Activated T-cell treated with anti-CD3 and anti-CD28 coated beads, Interleukin-2, amount 50 U/mL, for 24 hours (primary cell): ENCODE results near the gene RAD51B.
"Not testable (repeated sequence)": the region's sequence is repeated elsewhere in the genome, so short reads cannot be mapped to it uniquely, and the experiment has no call there.

ENCODE experiments used
- DNase-seq: peaks from one replicate; pipeline ENCODE4 v3.0.0-alpha.2; 2020
- H3K27ac Mint-ChIP-seq: 2 replicates; pipeline ENCODE4 v1.8.0; 2020; ENCODE audit warnings: mild to moderate bottlenecking, mixed read lengths
- H3K27me3 Mint-ChIP-seq: 2 replicates; pipeline ENCODE4 v1.8.0; 2020; ENCODE audit warnings: mixed read lengths
- H3K36me3 Mint-ChIP-seq: 2 replicates; pipeline ENCODE4 v1.8.0; 2020; ENCODE audit warnings: low read depth, mixed read lengths
- H3K4me1 Mint-ChIP-seq: 2 replicates; pipeline ENCODE4 v1.8.0; 2020; ENCODE audit warnings: low read depth, mixed read lengths
- H3K4me3 Mint-ChIP-seq: 2 replicates; pipeline ENCODE4 v1.8.0; 2020; ENCODE audit warnings: mild to moderate bottlenecking, moderate library complexity, mixed read lengths
- H3K9me3 Mint-ChIP-seq: 2 replicates; pipeline ENCODE4 v1.8.0; 2020; ENCODE audit warnings: mixed read lengths

The RAD51B gene

GRCh38 chr14:68216079-68216478 is 396.5 kb downstream of the RAD51B start:
- Mint-ChIP-seq H3K27ac (no peak overlapping the region), H3K4me1 (peaks cover 38% of the 10 kb centered on the region), H3K27me3 (no peaks in the 10 kb centered on the region), H3K36me3 (no peaks in the 10 kb centered on the region), H3K9me3 (peaks cover 3% of the 10 kb centered on the region), H3K4me3 (no peak overlapping the region)
- no peak for DNase-seq

GRCh38 chr14:68216957-68217356 is 397.4 kb downstream of the RAD51B start:
- DNase-seq, result no peak
- H3K4me1 Mint-ChIP-seq, result peaks cover 29% of the 10 kb centered on the region
- no peaks in the 10 kb centered on the region for H3K27me3 Mint-ChIP-seq
- no peak overlapping the region for H3K27ac Mint-ChIP-seq
- peaks cover 12% of the 10 kb centered on the region for H3K9me3 Mint-ChIP-seq
- no peak overlapping the region for H3K4me3 Mint-ChIP-seq
- no peaks in the 10 kb centered on the region for H3K36me3 Mint-ChIP-seq

DNA sequence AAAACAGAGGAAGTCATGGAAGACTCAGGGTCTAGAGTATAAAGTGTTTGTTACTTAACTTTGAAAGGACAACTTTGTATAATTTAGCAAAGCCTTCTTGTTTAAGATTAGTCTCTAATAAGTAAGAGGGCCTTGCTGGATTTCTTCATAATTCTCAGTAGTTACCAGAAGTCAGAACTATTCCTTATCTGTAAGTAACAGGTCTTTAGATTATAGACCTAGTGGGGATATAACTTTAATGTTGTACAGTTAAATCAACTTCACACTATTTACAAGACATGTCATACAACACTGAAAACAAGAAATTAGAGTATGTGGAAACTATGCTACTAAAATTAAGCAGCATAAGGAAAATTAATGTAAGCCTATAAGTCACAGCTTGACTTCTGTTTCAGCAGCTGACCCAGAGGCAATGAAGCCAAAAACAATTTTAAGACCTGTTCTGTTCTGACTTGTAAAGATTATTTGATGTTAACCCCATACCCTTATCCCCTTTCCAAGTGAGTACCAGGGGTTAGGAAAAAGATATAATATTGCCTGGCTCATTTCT is 398.3 kb downstream of the RAD51B start:
- H3K9me3 Mint-ChIP-seq, result peaks cover 9% of the 10 kb centered on the region
- DNase-seq, result no peak
- peaks cover 20% of the 10 kb centered on the region for H3K4me1 Mint-ChIP-seq
- H3K27me3 Mint-ChIP-seq, result no peaks in the 10 kb centered on the region
- no peak overlapping the region for H3K4me3 Mint-ChIP-seq
- no peak overlapping the region for H3K27ac Mint-ChIP-seq
- no peaks in the 10 kb centered on the region for H3K36me3 Mint-ChIP-seq

- Mint-ChIP-seq H3K4me3 (no peak overlapping the region), H3K27ac (no peak overlapping the region), H3K9me3 (peaks cover 9% of the 10 kb centered on the region), H3K4me1 (peaks cover 8% of the 10 kb centered on the region), H3K27me3 (no peaks in the 10 kb centered on the region), H3K36me3 (no peaks in the 10 kb centered on the region)
- DNase-seq, result no peak
Measured at GRCh38 chr14:68219407-68219806, 399.8 kb downstream of the RAD51B start.

DNA sequence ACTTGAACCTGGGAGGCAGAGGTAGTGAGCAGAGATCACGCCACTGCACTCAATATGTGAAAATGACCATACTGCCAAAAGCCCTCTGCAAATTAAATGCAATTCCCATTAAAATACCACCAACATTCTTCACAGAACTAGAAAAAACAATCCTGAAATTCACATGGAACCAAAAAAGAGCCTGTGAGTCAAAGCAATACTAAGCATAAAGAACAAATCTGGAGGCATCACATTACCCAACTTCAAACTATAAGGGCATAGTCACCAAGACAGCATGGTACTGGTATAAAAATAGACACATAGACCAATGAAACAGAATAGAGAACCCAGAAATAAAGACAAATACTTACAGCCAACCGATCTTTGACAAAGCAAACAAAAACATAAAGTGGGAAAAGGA is 401.5 kb downstream of the RAD51B start:
- not testable (repeated sequence) for H3K27ac Mint-ChIP-seq, H3K27me3 Mint-ChIP-seq

GRCh38 chr14:68222154-68222553 is 402.6 kb downstream of the RAD51B start:
- Mint-ChIP-seq H3K27ac (no peak overlapping the region), H3K4me3 (no peak overlapping the region), H3K9me3 (peaks cover 9% of the 10 kb centered on the region), H3K4me1 (peaks cover 4% of the 10 kb centered on the region), H3K36me3 (no peaks in the 10 kb centered on the region), H3K27me3 (no peaks in the 10 kb centered on the region)
- no peak for DNase-seq

More for the DNA sequence above, 401.5 kb downstream of the RAD51B start:
- DNase-seq, H3K9me3 Mint-ChIP-seq, H3K4me1 Mint-ChIP-seq, H3K36me3 Mint-ChIP-seq, H3K4me3 Mint-ChIP-seq: not testable (repeated sequence)

DNA sequence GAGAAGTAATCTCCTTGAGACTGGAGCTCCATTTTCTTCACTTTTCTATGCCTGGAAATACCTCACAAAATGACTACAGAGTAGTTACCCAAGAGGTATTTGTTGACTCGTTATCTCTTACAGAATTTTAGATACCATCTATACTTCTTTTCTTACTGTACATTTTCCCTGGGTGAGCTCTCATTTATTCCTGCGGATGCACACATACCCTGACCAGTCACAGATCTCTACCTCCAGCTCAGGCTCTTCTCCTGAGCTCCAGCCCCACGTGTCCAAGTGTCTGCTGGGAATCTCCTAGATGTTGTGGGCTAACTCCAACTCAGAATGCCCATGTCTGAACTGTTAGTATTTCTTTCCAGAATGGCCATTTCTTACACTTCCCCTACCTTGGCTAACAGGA is 403.1 kb downstream of the RAD51B start:
- H3K36me3 Mint-ChIP-seq, result no peaks in the 10 kb centered on the region
- H3K4me3 Mint-ChIP-seq, result no peak overlapping the region
- H3K9me3 Mint-ChIP-seq, result peaks cover 9% of the 10 kb centered on the region
- H3K27me3 Mint-ChIP-seq, result no peaks in the 10 kb centered on the region
- H3K27ac Mint-ChIP-seq, result no peak overlapping the region
- no peak for DNase-seq
- H3K4me1 Mint-ChIP-seq, result peaks cover 4% of the 10 kb centered on the region

- no peak overlapping the region for H3K27ac Mint-ChIP-seq
- no peak overlapping the region for H3K4me3 Mint-ChIP-seq
- peaks cover 4% of the 10 kb centered on the region for H3K4me1 Mint-ChIP-seq
- H3K36me3 Mint-ChIP-seq, result no peaks in the 10 kb centered on the region
- H3K27me3 Mint-ChIP-seq, result no peaks in the 10 kb centered on the region
- DNase-seq, result no peak
- H3K9me3 Mint-ChIP-seq, result peaks cover 9% of the 10 kb centered on the region
Measured at GRCh38 chr14:68223631-68224030, 404.1 kb downstream of the RAD51B start.

DNA sequence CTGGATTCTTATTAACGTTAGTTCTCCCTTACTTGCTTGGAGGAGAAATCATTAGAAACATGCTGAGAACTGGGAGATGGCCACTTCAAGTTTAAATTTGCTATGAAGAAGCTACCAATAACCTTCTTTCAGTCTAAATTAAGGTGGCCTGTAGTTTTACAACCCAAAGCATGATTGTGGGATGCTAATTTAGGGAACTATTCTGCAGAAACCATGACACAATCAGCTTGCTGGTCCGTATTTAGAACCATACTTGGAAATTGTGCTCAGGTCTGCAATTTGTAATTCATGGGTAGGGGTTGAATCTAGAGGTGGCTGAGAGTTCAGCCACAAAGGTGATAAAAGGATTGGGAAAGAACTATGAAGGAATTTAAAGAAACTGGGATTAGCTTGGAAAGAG is 405.7 kb downstream of the RAD51B start:
- H3K9me3 Mint-ChIP-seq, result peaks cover 9% of the 10 kb centered on the region
- no peak for DNase-seq
- no peak overlapping the region for H3K4me3 Mint-ChIP-seq
- no peaks in the 10 kb centered on the region for H3K27me3 Mint-ChIP-seq
- peaks cover 21% of the 10 kb centered on the region for H3K4me1 Mint-ChIP-seq
- H3K27ac Mint-ChIP-seq, result no peak overlapping the region
- H3K36me3 Mint-ChIP-seq, result no peaks in the 10 kb centered on the region

DNA sequence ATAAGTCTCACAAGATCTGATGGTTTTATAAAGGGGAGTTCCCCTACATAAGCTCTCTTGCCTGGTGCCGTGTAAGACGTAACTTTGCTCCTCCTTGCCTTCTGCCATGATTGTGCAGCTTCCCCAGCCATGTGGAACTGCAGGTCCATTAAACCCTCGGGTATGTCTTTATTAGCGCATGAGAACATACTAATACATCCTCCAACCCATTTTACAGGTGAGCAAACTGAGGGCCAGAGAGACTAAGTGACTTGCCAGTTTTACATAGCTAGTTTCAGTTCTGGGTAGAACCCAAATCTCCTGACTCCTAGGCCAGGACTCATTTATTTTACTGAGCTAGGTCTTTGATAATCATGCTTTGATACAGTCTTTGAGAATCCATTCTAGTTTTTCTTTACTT is 406.9 kb downstream of the RAD51B start:
- H3K4me1 Mint-ChIP-seq, result peaks cover 27% of the 10 kb centered on the region
- H3K36me3 Mint-ChIP-seq, result no peaks in the 10 kb centered on the region
- no peaks in the 10 kb centered on the region for H3K27me3 Mint-ChIP-seq
- H3K27ac Mint-ChIP-seq, result no peak overlapping the region
- H3K9me3 Mint-ChIP-seq, result peaks cover 4% of the 10 kb centered on the region
- no peak overlapping the region for H3K4me3 Mint-ChIP-seq
- no peak for DNase-seq

DNA sequence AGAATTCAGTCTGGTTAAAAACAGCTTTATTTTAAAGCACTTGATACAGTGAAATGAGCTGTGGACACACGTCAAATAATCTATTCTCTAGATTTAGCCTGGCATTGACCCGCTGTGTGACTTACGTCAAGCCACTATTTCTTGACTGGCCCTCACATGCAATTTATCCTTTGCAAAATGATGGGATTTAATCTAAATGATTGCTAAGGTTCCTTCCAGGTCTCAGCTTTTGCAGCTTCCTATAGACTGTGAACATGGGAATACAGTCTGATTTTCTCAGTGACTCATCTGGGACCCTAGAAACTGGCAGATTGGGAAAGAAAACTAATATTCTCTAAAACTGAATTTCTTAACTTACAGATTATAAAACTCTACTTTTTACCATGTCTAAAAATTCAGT is 409.1 kb downstream of the RAD51B start:
- Mint-ChIP-seq H3K36me3 (no peaks in the 10 kb centered on the region), H3K9me3 (no peaks in the 10 kb centered on the region), H3K27ac (no peak overlapping the region), H3K4me3 (no peak overlapping the region), H3K27me3 (no peaks in the 10 kb centered on the region), H3K4me1 (peaks cover 27% of the 10 kb centered on the region)
- DNase-seq, result no peak

GRCh38 chr14:68229423-68230100 is 410.0 kb downstream of the RAD51B start:
- peak overlapping the region; percentile 81 for H3K27ac Mint-ChIP-seq
- no peak overlapping the region for H3K4me3 Mint-ChIP-seq
- H3K36me3 Mint-ChIP-seq, result no peaks in the 10 kb centered on the region
- peaks cover 23% of the 10 kb centered on the region for H3K4me1 Mint-ChIP-seq
- H3K27me3 Mint-ChIP-seq, result no peaks in the 10 kb centered on the region
- no peak for DNase-seq
- H3K9me3 Mint-ChIP-seq, result no peaks in the 10 kb centered on the region

- Mint-ChIP-seq H3K4me3 (no peak overlapping the region), H3K27ac (peak overlapping the region; percentile 81), H3K9me3 (no peaks in the 10 kb centered on the region), H3K36me3 (no peaks in the 10 kb centered on the region), H3K27me3 (no peaks in the 10 kb centered on the region), H3K4me1 (peaks cover 25% of the 10 kb centered on the region)
- no peak for DNase-seq
Measured at GRCh38 chr14:68230202-68230949, 410.8 kb downstream of the RAD51B start.

- Mint-ChIP-seq H3K9me3 (no peaks in the 10 kb centered on the region), H3K4me3 (no peak overlapping the region), H3K4me1 (peaks cover 26% of the 10 kb centered on the region), H3K36me3 (no peaks in the 10 kb centered on the region), H3K27me3 (no peaks in the 10 kb centered on the region), H3K27ac (no peak overlapping the region)
- DNase-seq, result no peak
Measured at GRCh38 chr14:68230950-68231717, 411.6 kb downstream of the RAD51B start.
